Measurements from ENCODE around the gene FRMD3.

DNA sequence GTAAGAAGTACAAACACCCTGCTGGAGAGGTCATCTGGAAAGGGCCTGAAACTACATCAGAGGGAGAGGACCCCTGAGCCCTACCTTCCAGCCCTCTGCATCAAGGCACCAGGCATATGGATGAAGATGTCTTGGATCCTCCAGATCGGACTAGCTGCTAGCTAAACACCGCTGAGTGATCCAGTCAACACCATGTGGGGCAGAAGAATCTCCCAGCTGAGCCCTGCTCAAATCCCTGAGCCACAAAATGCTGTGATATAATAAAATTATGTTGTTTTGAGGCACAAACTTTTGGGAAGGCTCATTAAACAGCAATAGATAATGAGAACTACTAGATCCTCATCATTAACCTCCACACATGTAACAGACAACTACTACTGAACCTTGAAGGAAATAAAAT is 155.2 kb downstream of the FRMD3 start:
- TF ChIP-seq, protein P1, sequence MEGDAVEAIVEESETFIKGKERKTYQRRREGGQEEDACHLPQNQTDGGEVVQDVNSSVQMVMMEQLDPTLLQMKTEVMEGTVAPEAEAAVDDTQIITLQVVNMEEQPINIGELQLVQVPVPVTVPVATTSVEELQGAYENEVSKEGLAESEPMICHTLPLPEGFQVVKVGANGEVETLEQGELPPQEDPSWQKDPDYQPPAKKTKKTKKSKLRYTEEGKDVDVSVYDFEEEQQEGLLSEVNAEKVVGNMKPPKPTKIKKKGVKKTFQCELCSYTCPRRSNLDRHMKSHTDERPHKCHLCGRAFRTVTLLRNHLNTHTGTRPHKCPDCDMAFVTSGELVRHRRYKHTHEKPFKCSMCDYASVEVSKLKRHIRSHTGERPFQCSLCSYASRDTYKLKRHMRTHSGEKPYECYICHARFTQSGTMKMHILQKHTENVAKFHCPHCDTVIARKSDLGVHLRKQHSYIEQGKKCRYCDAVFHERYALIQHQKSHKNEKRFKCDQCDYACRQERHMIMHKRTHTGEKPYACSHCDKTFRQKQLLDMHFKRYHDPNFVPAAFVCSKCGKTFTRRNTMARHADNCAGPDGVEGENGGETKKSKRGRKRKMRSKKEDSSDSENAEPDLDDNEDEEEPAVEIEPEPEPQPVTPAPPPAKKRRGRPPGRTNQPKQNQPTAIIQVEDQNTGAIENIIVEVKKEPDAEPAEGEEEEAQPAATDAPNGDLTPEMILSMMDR (IDR thresholded peaks at IDR 0.05): no peak
- no peak for TF ChIP-seq POLR2A (IDR thresholded peaks at IDR 0.05)

Data from body of pancreas (tissue), 4 donors.